ENCODE data around the gene PRKCZ.

PRKCZ gene

GRCh38 chr1:2049718-2050431, at the start of gene PRKCZ:
Gene PRKCZ, plus strand, starts transcription at chr1:2050411. Its CDS starts 220 bp downstream, at chr1:2050631.
- DNase-seq: peak; percentile 77

DNA sequence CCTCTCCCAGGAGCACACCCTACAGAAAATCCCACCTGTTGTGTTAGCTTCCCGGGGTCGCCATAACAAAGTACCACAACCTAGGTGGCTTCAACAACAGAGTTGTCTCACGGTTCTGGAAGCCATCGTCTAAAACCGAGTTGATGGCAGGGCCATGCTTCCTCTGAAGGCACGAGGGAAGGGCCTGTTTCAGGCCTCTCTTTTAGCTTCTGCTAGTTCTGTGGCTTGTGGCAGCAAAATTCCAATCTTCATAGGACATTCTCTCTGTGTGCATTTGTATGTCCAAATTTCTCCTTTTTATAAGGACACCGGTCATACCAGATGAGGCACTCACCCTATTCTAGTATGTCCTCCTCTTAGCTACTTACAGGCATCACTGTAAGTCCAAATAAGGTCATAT, 49.8 kb upstream of the PRKCZ start:
- DNase-seq: no peak

GRCh38 chr1:2000850-2001249, 49.4 kb upstream of the PRKCZ start:
- DNase-seq: no peak

- DNase-seq: no peak
These were observed 48.3 kb upstream of the PRKCZ start for GRCh38 chr1:2001773-2002411.

DNA sequence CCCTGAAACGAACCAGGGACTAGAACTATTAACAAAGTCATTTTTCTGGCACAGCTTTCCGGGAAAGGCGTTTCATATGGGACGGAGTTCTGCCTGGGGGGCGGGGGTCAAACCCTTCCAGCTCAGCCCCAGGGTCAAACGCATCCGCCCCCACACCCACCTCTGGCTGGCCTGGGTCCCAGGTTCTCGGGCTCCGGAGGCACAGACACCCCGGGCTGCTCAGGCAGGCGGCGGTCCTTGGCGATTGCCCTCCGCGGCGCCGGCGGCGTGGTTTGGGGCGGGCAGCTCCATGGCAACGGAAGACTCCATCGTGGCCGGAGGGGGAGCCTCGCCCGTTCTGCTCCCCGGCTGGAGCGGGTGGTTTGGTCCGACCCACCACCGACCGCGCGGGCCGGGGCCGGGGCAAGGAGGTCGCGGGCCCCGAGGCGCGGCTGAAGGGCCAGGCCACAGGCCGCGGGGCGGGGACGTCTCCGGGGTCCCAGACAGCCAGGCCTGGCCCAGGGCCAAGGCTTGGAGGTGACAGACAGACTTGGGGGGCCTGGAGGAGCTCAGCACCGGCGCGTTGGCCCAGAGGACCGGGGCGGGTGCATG, 46.6 kb upstream of the PRKCZ start, which contains the start of gene CFAP74:
CFAP74 (minus strand) TSS at position 246 of the 591 bp plus-strand sequence. CDS start 12,830 bp downstream, outside the sequence.
- DNase-seq: peak; percentile 2

- no peak for DNase-seq
These were observed 45.4 kb upstream of the PRKCZ start for GRCh38 chr1:2004856-2005255.

GRCh38 chr1:2009101-2010053, 40.8 kb upstream of the PRKCZ start:
- no peak for DNase-seq

- DNase-seq: no peak
These were observed 36.0 kb upstream of the PRKCZ start for GRCh38 chr1:2014181-2014580.

GRCh38 chr1:2014741-2015735, 35.2 kb upstream of the PRKCZ start:
- DNase-seq: no peak

DNA sequence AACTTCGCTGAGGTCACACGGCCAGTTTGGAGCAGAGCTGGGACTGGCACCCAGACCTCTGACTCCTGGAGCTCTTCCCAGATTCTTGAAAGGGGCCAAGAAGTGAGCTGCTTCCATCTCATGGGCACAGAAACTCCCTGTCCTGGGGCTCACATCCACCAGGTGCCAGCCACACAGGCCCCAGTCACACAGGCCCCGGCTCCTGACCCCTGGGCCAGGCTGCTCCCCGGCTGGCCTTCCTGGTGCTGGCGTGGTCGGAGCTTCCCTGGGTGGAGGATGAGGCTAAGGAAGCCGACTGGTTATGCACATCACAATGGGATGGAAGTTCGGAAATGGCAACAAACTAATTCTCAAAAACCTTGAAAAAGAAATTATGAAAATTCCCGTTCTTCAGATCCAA, 34.1 kb upstream of the PRKCZ start:
- DNase-seq: no peak

GRCh38 chr1:2018217-2019171, 31.7 kb upstream of the PRKCZ start:
- no peak for DNase-seq

DNA sequence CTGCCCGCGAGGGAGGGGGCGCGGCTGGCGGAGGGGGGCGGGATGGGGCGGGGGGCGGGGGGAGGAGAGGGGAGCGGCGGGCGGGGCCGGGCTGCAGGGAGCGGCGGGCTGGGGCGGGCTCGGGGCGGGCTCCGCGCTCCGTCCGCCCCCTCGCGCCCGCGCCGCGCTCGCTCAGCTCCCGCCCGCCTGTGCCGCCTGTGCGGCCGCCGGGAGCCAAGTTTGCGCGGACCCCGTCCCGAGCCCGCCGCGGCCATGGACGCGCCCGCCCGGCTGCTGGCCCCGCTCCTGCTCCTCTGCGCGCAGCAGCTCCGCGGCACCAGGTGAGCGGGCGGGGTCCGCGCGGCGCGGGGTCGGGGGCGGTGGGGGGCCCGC, 31.1 kb upstream of the PRKCZ start, which contains the start of gene GABRD:
GABRD (plus strand) TSS at position 174 of the 372 bp plus-strand sequence; CDS start at position 253, 79 bp downstream.
- no peak for DNase-seq

DNA sequence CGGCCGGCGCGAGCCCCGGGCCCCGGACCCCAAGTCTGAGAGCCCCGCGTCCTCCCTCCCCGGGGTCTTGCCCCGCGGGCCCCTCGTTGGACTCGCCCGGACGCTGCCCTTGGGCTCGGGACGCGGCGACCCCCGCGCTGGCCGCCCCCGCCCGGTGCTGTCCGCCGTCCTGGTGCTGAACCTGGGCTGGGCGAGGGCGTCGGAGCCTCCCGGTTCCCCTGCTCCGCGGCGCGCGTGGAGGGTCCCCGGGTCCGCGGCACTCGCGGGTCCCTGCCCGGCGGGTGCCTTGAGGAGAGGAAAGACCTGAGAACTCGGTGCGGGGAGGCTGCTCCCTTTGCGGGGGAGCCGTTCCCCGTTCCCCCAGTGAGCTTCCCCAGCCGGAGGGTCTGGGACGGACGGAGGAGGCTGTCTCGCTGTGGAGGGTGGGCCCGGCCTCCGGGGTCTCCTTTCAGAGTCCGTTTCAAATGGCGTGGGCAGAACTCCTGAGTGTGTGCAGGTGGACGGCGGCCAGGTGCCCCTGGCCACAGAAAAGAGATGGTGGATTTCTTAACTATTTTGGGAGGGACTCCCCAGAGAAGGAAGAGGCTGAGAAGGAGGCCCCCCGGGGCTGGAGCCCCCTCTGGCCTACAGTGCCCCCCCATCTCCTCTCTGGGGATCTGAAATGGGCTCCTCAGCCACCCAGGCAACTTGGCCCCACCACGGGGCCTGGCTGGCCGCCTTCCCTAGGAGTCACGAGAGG, 30.5 kb upstream of the PRKCZ start:
- no peak for DNase-seq

- no peak for DNase-seq
These were observed 29.9 kb upstream of the PRKCZ start for GRCh38 chr1:2020310-2020655.

DNA sequence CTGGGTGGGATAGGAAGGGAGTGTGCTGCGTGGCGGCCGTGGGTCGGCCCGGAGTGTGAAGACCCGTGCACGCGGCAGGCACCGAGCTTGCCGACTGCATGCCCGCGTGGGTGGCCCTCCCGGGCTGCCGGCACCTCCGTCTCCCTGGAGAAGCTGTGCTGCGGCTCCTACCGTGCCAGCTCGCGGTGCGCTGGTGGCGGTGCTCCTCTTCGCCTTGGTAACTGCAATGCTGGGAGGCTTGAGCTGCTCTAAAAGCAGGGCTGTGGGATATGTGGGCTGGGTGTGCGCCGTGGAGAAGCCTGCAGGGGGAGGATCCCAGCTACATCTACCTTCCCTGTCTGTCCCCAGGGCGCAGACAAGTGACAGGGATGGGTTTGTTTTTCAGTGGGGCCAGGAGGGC, 28.7 kb upstream of the PRKCZ start:
- DNase-seq: no peak

- no peak for DNase-seq
These were observed 28.0 kb upstream of the PRKCZ start for GRCh38 chr1:2022063-2022770.

- no peak for DNase-seq
These were observed 27.0 kb upstream of the PRKCZ start for GRCh38 chr1:2023187-2023586.

DNA sequence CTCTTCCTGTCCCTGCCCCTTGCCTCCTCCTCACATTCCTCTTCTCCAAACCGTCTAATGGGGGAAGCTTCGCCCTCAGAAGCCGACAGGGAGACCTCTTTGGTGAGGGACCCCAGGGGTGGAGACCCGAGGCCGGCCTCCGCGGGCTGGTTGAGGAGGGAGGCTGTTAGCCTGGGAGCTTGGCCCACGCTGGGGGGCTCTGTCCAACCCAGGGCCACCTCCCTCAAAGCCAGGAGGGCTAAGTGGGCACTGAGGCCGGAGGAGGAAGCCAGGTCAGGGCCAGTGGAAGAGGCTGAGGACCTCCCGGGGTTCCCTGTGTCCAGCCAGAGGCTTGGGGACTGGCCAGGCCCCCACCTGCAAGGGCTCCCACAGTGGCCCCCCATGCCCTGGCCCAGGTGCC, 25.8 kb upstream of the PRKCZ start:
- no peak for DNase-seq

DNA sequence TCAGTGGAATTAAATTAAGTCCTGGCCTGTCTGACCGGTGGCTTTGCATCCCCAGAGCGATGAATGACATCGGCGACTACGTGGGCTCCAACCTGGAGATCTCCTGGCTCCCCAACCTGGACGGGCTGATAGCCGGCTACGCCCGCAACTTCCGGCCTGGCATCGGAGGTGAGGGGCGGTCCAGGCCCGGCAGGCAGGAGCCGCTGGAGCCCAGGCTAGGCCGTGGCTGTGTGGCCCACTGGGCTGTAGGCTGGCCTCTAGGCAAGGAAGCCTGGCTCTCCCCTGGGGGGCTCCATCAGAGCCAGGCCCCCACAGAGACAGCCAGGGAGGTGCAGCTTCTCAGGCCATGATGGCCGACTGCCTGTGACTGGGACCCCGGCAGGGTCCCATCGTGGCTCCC, 25.3 kb upstream of the PRKCZ start:
- DNase-seq: no peak

Data from NCI-H774 (cell line).